ENCODE results near the gene CLIP1.

CLIP1 gene

GRCh38 chr12:122356192-122356635, 66.3 kb downstream of the CLIP1 start:
- Histone ChIP-seq H3K4me2 (ENCODE audit: low read length) (no peak overlapping the region), H3K9ac (ENCODE audit: low read length) (no peak overlapping the region), H3K27me3 (ENCODE audit: low read depth, low read length) (no peaks in the 10 kb centered on the region), H2AFZ (ENCODE audit: low read depth, low read length) (no peak overlapping the region), H3K9me3 (ENCODE audit: insufficient read depth, low read length) (no peaks in the 10 kb centered on the region), H3K4me1 (ENCODE audit: low read length) (peaks cover 10% of the 10 kb centered on the region), H3K36me3 (replicated peaks; ENCODE audit: low read depth, low read length) (peaks cover 3% of the 10 kb centered on the region), H3K4me3 (ENCODE audit: low read length) (no peak overlapping the region), H3K79me2 (ENCODE audit: low read length) (no peaks in the 10 kb centered on the region), H4K20me1 (ENCODE audit: insufficient read depth, low read length) (no peaks in the 10 kb centered on the region), H3K27ac (ENCODE audit: low read length) (no peak overlapping the region)
- peak; percentile 86 for TF ChIP-seq CTCF (IDR thresholded peaks at IDR 0.05; ENCODE audit: low read depth, low read length)
- TF ChIP-seq EZH2phosphoT487 (IDR thresholded peaks at IDR 0.05; ENCODE audit: low read depth) = no peak

DNA sequence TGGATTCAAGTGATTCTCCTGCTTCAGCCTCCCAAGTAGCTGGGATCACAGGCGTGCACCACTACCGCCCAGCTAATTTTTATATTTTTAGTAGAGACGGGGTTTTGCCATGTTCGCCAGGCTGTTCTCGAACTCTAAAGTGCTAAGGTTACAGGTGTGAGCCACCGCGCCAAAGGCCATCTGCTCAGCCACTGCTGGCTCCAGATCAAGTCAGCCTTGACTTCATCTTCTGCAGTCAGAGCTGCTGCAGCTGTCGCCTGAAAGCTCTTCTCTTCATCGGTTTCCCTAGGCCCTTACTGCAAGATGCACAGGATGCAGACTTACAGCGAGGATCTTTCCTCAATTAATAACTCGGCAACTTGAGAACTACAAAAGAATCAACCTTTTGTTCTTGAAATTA, 66.8 kb downstream of the CLIP1 start:
- no peak overlapping the region for H3K4me2 ChIP-seq (ENCODE audit: low read length)

GRCh38 chr12:122354958-122355641, 67.4 kb downstream of the CLIP1 start:
- Histone ChIP-seq H3K36me3 (replicated peaks; ENCODE audit: low read depth, low read length) (no peaks in the 10 kb centered on the region), H3K27ac (ENCODE audit: low read length) (no peak overlapping the region), H3K4me1 (ENCODE audit: low read length) (peaks cover 10% of the 10 kb centered on the region), H3K79me2 (ENCODE audit: low read length) (no peaks in the 10 kb centered on the region), H3K9me3 (ENCODE audit: insufficient read depth, low read length) (no peaks in the 10 kb centered on the region), H3K9ac (ENCODE audit: low read length) (no peak overlapping the region), H3K27me3 (ENCODE audit: low read depth, low read length) (no peaks in the 10 kb centered on the region), H3K4me3 (ENCODE audit: low read length) (no peak overlapping the region), H3K4me2 (ENCODE audit: low read length) (no peak overlapping the region), H4K20me1 (ENCODE audit: insufficient read depth, low read length) (no peaks in the 10 kb centered on the region), H2AFZ (ENCODE audit: low read depth, low read length) (no peak overlapping the region)
- TF ChIP-seq EZH2phosphoT487 (IDR thresholded peaks at IDR 0.05; ENCODE audit: low read depth) (no peak), CTCF (IDR thresholded peaks at IDR 0.05; ENCODE audit: low read depth, low read length) (no peak)

More for the DNA sequence above, 66.8 kb downstream of the CLIP1 start:
- Histone ChIP-seq H2AFZ (ENCODE audit: low read depth, low read length) (no peak overlapping the region), H3K27ac (ENCODE audit: low read length) (no peak overlapping the region), H3K9me3 (ENCODE audit: insufficient read depth, low read length) (no peaks in the 10 kb centered on the region), H3K4me3 (ENCODE audit: low read length) (no peak overlapping the region), H3K9ac (ENCODE audit: low read length) (no peak overlapping the region), H3K27me3 (ENCODE audit: low read depth, low read length) (no peaks in the 10 kb centered on the region), H3K36me3 (replicated peaks; ENCODE audit: low read depth, low read length) (no peaks in the 10 kb centered on the region), H4K20me1 (ENCODE audit: insufficient read depth, low read length) (no peaks in the 10 kb centered on the region), H3K4me1 (ENCODE audit: low read length) (peaks cover 10% of the 10 kb centered on the region), H3K79me2 (ENCODE audit: low read length) (no peaks in the 10 kb centered on the region)
- no peak for TF ChIP-seq EZH2phosphoT487 (IDR thresholded peaks at IDR 0.05; ENCODE audit: low read depth)
- no peak for TF ChIP-seq CTCF (IDR thresholded peaks at IDR 0.05; ENCODE audit: low read depth, low read length)

DNA sequence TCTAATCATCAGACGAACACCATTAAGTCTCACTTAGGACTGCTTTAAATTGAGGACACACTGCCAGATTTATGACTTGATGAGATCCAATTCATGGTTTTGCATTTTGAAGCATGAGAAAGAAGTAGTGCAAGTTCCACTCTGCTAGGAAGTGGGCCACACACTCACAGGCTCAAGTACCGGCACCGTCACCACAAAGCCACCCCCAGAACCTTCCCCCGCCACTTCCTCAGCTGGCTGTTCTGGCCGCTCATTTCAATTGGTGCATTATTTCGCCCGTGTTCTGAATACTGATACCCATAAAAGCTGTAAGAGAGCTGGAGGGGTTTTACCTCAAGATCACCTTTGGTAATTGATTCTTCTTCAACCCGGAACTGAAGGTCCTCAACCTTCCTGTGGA, 70.1 kb downstream of the CLIP1 start:
- no peaks in the 10 kb centered on the region for H4K20me1 ChIP-seq (ENCODE audit: insufficient read depth, low read length)
- no peaks in the 10 kb centered on the region for H3K9me3 ChIP-seq (ENCODE audit: insufficient read depth, low read length)
- no peak overlapping the region for H2AFZ ChIP-seq (ENCODE audit: low read depth, low read length)
- H3K9ac ChIP-seq (ENCODE audit: low read length) = no peak overlapping the region
- H3K4me3 ChIP-seq (ENCODE audit: low read length) = no peak overlapping the region
- H3K27ac ChIP-seq (ENCODE audit: low read length) = no peak overlapping the region
- no peaks in the 10 kb centered on the region for H3K27me3 ChIP-seq (ENCODE audit: low read depth, low read length)
- peak overlapping the region; percentile 13; the same call in 1 of the 2 replicates for H3K4me2 ChIP-seq (ENCODE audit: low read length)
- H3K36me3 ChIP-seq (replicated peaks; ENCODE audit: low read depth, low read length) = no peaks in the 10 kb centered on the region
- no peaks in the 10 kb centered on the region for H3K79me2 ChIP-seq (ENCODE audit: low read length)
- H3K4me1 ChIP-seq (ENCODE audit: low read length) = peaks cover 10% of the 10 kb centered on the region
- TF ChIP-seq EZH2phosphoT487 (IDR thresholded peaks at IDR 0.05; ENCODE audit: low read depth) = no peak
- TF ChIP-seq CTCF (IDR thresholded peaks at IDR 0.05; ENCODE audit: low read depth, low read length) = no peak
